Mesenchymal stem cell (in vitro differentiated cells and primary cell): ENCODE results near the gene DESI1.
"Not testable (repeated sequence)": the region's sequence is repeated elsewhere in the genome, so short reads cannot be mapped to it uniquely, and the experiment has no call there.

Experiments used
- DNase-seq: peaks from one replicate; pipeline ENCODE4 v3.0.0-alpha.2; 2013
- H2AFZ ChIP-seq: one replicate; pipeline ENCODE4 v1.6.1; 2013; ENCODE audit warnings: low read depth, mild to moderate bottlenecking, control low read depth, inconsistent platforms, low read length, moderate library complexity
- H2AK5ac ChIP-seq: 2 replicates; pipeline ENCODE4 v1.6.1; 2013; ENCODE audit warnings: low read length, moderate library complexity, mild to moderate bottlenecking, inconsistent platforms; ENCODE audit not compliant: severe bottlenecking
- H2BK120ac ChIP-seq: one replicate; pipeline ENCODE4 v1.6.1; 2013; ENCODE audit warnings: low read depth, mild to moderate bottlenecking, inconsistent platforms, low read length, moderate library complexity
- H2BK12ac ChIP-seq, 2 experiments: one replicate each; pipeline ENCODE4 v1.6.1; 2013; ENCODE audit warnings: inconsistent platforms in 2 of 2, low read length in 2 of 2, mild to moderate bottlenecking in 2 of 2, moderate library complexity in 2 of 2, control low read depth in 1 of 2
- H2BK15ac ChIP-seq: one replicate; pipeline ENCODE4 v1.6.1; 2013; ENCODE audit warnings: mild to moderate bottlenecking, low read depth, inconsistent platforms; ENCODE audit not compliant: poor library complexity, severe bottlenecking
- H2BK5ac ChIP-seq: 2 replicates; pipeline ENCODE4 v1.6.1; 2013; ENCODE audit warnings: low read depth, mild to moderate bottlenecking, low read length, control low read depth, inconsistent platforms; ENCODE audit not compliant: poor library complexity, severe bottlenecking
- H3K14ac ChIP-seq, 2 experiments: one replicate each; pipeline ENCODE4 v1.6.1; 2013; ENCODE audit warnings: inconsistent platforms in 2 of 2, low read length in 2 of 2, control low read depth in 1 of 2, mild to moderate bottlenecking in 1 of 2, moderate library complexity in 1 of 2
- H3K18ac ChIP-seq, 2 experiments: one replicate each; pipeline ENCODE4 v1.6.1; 2013; ENCODE audit warnings: inconsistent platforms in 2 of 2, low read length in 2 of 2, control low read depth in 1 of 2, low read depth in 1 of 2, mild to moderate bottlenecking in 1 of 2
- H3K23ac ChIP-seq, 2 experiments: one replicate each; pipeline ENCODE4 v1.6.1; 2013; ENCODE audit warnings: inconsistent platforms in 2 of 2, low read length in 2 of 2, mild to moderate bottlenecking in 2 of 2, moderate library complexity in 2 of 2, control low read depth in 1 of 2
- H3K27ac ChIP-seq: 2 replicates; pipeline ENCODE4 v1.5.1; 2013; ENCODE audit warnings: mild to moderate bottlenecking, moderate library complexity, low read length, control low read depth, inconsistent platforms; ENCODE audit not compliant: poor library complexity, severe bottlenecking
- H3K27me3 ChIP-seq, 2 experiments: 2 replicates each; pipeline versions ENCODE4 v1.6.1 to v1.7.0; 2013; ENCODE audit warnings: low read length in 2 of 2, mild to moderate bottlenecking in 2 of 2, moderate library complexity in 2 of 2, control low read depth in 1 of 2, inconsistent platforms in 1 of 2; ENCODE audit not compliant: control insufficient read depth in 1 of 2, insufficient read depth in 1 of 2
- H3K36me3 ChIP-seq, 2 experiments: 2 replicates each; pipeline versions ENCODE4 v1.6.1 to v1.7.0; 2013; ENCODE audit warnings: low read length in 2 of 2, control low read depth in 1 of 2, inconsistent platforms in 1 of 2, low read depth in 1 of 2, mild to moderate bottlenecking in 1 of 2; ENCODE audit not compliant: insufficient read depth in 2 of 2, control insufficient read depth in 1 of 2
- H3K4ac ChIP-seq, 2 experiments: one replicate each; pipeline ENCODE4 v1.6.1; 2013; ENCODE audit warnings: inconsistent platforms in 2 of 2, low read length in 2 of 2, mild to moderate bottlenecking in 2 of 2, moderate library complexity in 2 of 2, control low read depth in 1 of 2, low read depth in 1 of 2
- H3K4me1 ChIP-seq: 2 replicates; pipeline ENCODE4 v1.6.1; 2013; ENCODE audit warnings: low read depth, low read length, control low read depth; ENCODE audit not compliant: control insufficient read depth, insufficient read depth
- H3K4me2 ChIP-seq: 2 replicates; pipeline ENCODE4 v1.6.1; 2013; ENCODE audit warnings: low read length, mild to moderate bottlenecking, inconsistent platforms; ENCODE audit not compliant: poor library complexity, severe bottlenecking
- H3K4me3 ChIP-seq, 2 experiments: 2 replicates each; pipeline versions ENCODE4 v1.5.1 to v1.7.0; 2013; ENCODE audit warnings: low read length in 2 of 2, mild to moderate bottlenecking in 2 of 2, control low read depth in 1 of 2, low read depth in 1 of 2; ENCODE audit not compliant: insufficient read depth in 1 of 2
- H3K79me1 ChIP-seq: replicated peaks from 2 replicates; pipeline ENCODE4 v1.6.1; 2013; ENCODE audit warnings: mild to moderate bottlenecking, control low read depth, low read length, inconsistent platforms; ENCODE audit not compliant: poor library complexity, severe bottlenecking
- H3K9ac ChIP-seq: 2 replicates; pipeline ENCODE4 v1.7.0; 2013; ENCODE audit warnings: mild to moderate bottlenecking, low read length, moderate library complexity
- H3K9me3 ChIP-seq: 2 replicates; pipeline ENCODE4 v1.7.0; 2013; ENCODE audit warnings: mild to moderate bottlenecking, low read length; ENCODE audit not compliant: control insufficient read depth
- H4K8ac ChIP-seq: one replicate; pipeline ENCODE4 v1.6.1; 2013; ENCODE audit warnings: inconsistent platforms, mild to moderate bottlenecking, low read length, moderate library complexity
- H4K91ac ChIP-seq: one replicate; pipeline ENCODE4 v1.6.1; 2013; ENCODE audit warnings: mild to moderate bottlenecking, low read length, inconsistent platforms
- WGBS: methylation state at CpG from one replicate; pipeline ENCODE4 v1.1.7; 2013; ENCODE audit warnings: mixed read lengths; 5-methylcytosine and 5-hydroxymethylcytosine counted together

Gene DESI1

DNA sequence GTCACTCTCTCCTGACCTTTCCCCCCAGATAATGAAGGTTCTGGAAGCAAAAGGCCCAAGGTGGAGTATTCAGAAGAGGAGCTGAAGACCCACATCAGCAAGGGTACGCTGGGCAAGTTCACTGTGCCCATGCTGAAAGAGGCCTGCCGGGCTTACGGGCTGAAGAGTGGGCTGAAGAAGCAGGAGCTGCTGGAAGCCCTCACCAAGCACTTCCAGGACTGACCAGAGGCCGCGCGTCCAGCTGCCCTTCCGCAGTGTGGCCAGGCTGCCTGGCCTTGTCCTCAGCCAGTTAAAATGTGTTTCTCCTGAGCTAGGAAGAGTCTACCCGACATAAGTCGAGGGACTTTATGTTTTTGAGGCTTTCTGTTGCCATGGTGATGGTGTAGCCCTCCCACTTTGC lies 42.8 kb upstream of the DESI1 start:
- H3K9me3 ChIP-seq, H2BK15ac ChIP-seq, H3K4me2 ChIP-seq, H3K79me1 ChIP-seq, DNase-seq, H3K9ac ChIP-seq, H2AK5ac ChIP-seq, H3K14ac ChIP-seq, H4K8ac ChIP-seq, H3K27me3 ChIP-seq, H3K4me3 ChIP-seq, H2AFZ ChIP-seq, H2BK120ac ChIP-seq, H2BK5ac ChIP-seq, H3K4me1 ChIP-seq, H3K18ac ChIP-seq, H4K91ac ChIP-seq, H3K4ac ChIP-seq, H2BK12ac ChIP-seq, H3K23ac ChIP-seq, H3K27ac ChIP-seq: not testable (repeated sequence)
- peaks cover 40 to 69% of the 10 kb centered on the region in 2 experiments for H3K36me3 ChIP-seq
- 95% methylated on average over 7 of the region's 9 CpGs for WGBS

GRCh38 chr22:41661713-41662112 lies 40.9 kb upstream of the DESI1 start:
- Histone ChIP-seq H2BK15ac (no peak overlapping the region), H3K9ac (no peak overlapping the region), H2BK120ac (no peak overlapping the region), H3K18ac (no peak overlapping the region), H2AK5ac (no peak overlapping the region), H4K8ac (no peak overlapping the region), H2BK12ac (no peak overlapping the region), H3K4me3 (no peak overlapping the region), H3K4ac (no peak overlapping the region), H3K9me3 (no peaks in the 10 kb centered on the region), H3K14ac (no peak overlapping the region), H2AFZ (no peak overlapping the region), H3K79me1 (peaks cover 11% of the 10 kb centered on the region), H3K4me1 (no peaks in the 10 kb centered on the region), H3K27me3 (no peaks in the 10 kb centered on the region), H2BK5ac (no peak overlapping the region), H3K27ac (no peak overlapping the region), H4K91ac (no peak overlapping the region), H3K4me2 (no peak overlapping the region), H3K23ac (no peak overlapping the region), H3K36me3 (peaks cover 52 to 87% of the 10 kb centered on the region in 2 experiments)
- WGBS = 89% methylated on average over 2 of the region's 2 CpGs
- DNase-seq = no peak

GRCh38 chr22:41661088-41661487 lies 40.2 kb upstream of the DESI1 start:
- H4K91ac ChIP-seq = no peak overlapping the region
- no peak overlapping the region for H2BK5ac ChIP-seq
- no peaks in the 10 kb centered on the region for H3K27me3 ChIP-seq
- no peak overlapping the region for H3K4ac ChIP-seq
- H3K4me3 ChIP-seq = no peak overlapping the region
- H2BK120ac ChIP-seq = no peak overlapping the region
- no peak overlapping the region for H2BK15ac ChIP-seq
- H3K9ac ChIP-seq = no peak overlapping the region
- no peak overlapping the region for H3K27ac ChIP-seq
- H3K9me3 ChIP-seq = no peaks in the 10 kb centered on the region
- no peak overlapping the region for H3K23ac ChIP-seq
- peaks cover 14% of the 10 kb centered on the region for H3K79me1 ChIP-seq
- H3K36me3 ChIP-seq = peaks cover 54 to 91% of the 10 kb centered on the region in 2 experiments
- no peak overlapping the region for H3K18ac ChIP-seq
- no peak overlapping the region for H3K14ac ChIP-seq
- WGBS = 87% methylated on average over 2 of the region's 3 CpGs
- H2BK12ac ChIP-seq = no peak overlapping the region
- H3K4me2 ChIP-seq = no peak overlapping the region
- H3K4me1 ChIP-seq = no peaks in the 10 kb centered on the region
- H2AFZ ChIP-seq = no peak overlapping the region
- no peak overlapping the region for H4K8ac ChIP-seq
- peak; percentile 15 for DNase-seq
- H2AK5ac ChIP-seq = no peak overlapping the region

DNA sequence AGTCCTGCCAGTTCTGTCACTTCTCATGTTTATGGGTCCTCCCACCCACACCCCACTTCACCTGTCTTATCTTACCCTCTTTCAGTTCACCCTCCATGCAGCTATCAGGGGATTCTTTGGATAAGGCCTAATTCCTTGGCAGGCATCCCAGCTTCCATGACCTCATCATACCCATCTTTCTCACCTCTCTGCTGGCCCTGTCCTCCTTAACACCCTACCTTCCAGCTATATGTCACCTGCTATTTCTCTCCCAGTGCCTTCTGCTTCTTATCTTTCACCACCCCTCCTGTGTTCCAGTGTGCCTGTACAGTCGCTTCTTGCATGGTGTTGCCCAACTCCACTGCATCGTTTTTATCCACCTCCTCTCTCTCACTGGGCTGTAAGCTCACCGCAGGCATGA lies 39.6 kb upstream of the DESI1 start:
- H2BK5ac ChIP-seq = no peak overlapping the region
- no peak overlapping the region for H3K18ac ChIP-seq
- H3K14ac ChIP-seq = no peak overlapping the region
- no peak overlapping the region for H3K4me2 ChIP-seq
- H3K4me1 ChIP-seq = no peaks in the 10 kb centered on the region
- no peak overlapping the region for H2BK15ac ChIP-seq
- H3K9ac ChIP-seq = no peak overlapping the region
- no peak overlapping the region for H3K27ac ChIP-seq
- H3K79me1 ChIP-seq = peaks cover 19% of the 10 kb centered on the region
- H3K4ac ChIP-seq = no peak overlapping the region
- peaks cover 55 to 96% of the 10 kb centered on the region in 2 experiments for H3K36me3 ChIP-seq
- no peak overlapping the region for H3K23ac ChIP-seq
- no peak overlapping the region for H4K8ac ChIP-seq
- H2BK120ac ChIP-seq = no peak overlapping the region
- no peak overlapping the region for H2BK12ac ChIP-seq
- no peak overlapping the region for H2AK5ac ChIP-seq
- H4K91ac ChIP-seq = no peak overlapping the region
- H3K9me3 ChIP-seq = no peaks in the 10 kb centered on the region
- 95% methylated on average over 3 of the region's 3 CpGs for WGBS
- H3K4me3 ChIP-seq = no peak overlapping the region
- H2AFZ ChIP-seq = no peak overlapping the region
- no peak for DNase-seq
- no peaks in the 10 kb centered on the region for H3K27me3 ChIP-seq
